Right atrium auricular region (tissue), 2 donors: ENCODE results near the gene SRSF12. TPM values are rescaled to one million over a fixed set of nuclear protein-coding genes. Genes with fewer than 3 reads are reported as not detected.

Source experiments
- DNase-seq: peaks from one replicate; pipeline ENCODE4 v3.0.0-alpha.2; 2019; ENCODE audit warnings: low spot score
- H3K27ac ChIP-seq, 2 donors: fragments of 200-600 bp; sonication (generic); 1 replicate in 1 of 2; 2 replicates in 1 of 2; pipeline ENCODE4 v1.5.1; 2016 to 2019
- H3K27me3 ChIP-seq, 2 donors: fragments of 200-600 bp; sonication (generic); one replicate each; pipeline versions ENCODE4 v1.5.1 to v1.6.0; 2017 to 2019
- H3K36me3 ChIP-seq: fragments of 200-600 bp; sonication (generic); one replicate; pipeline ENCODE4 v1.5.1; 2016
- H3K4me1 ChIP-seq, 2 donors: fragments of 200-600 bp; sonication (generic); one replicate each; pipeline versions ENCODE4 v1.5.1 to v1.6.0; 2017 to 2019
- H3K4me3 ChIP-seq, 2 donors: fragments of 200-600 bp; sonication (generic); 1 replicate in 1 of 2; 2 replicates in 1 of 2; pipeline ENCODE4 v1.5.1; 2017 to 2019; ENCODE audit warnings: mild to moderate bottlenecking in 1 of 2, moderate library complexity in 1 of 2
- H3K9me3 ChIP-seq, 2 donors: fragments of 200-600 bp; sonication (generic); one replicate each; pipeline ENCODE4 v1.5.1; 2019
- total RNA-seq, 2 donors: library from RNA; depleted of rRNA; stranded (reverse); fragments of >200 nt; gene quantifications; one replicate each; pipeline ENCODE4 v1.1.0, GENCODE V29; 2016
- TF ChIP-seq, protein P1 (sequence below), 2 donors: fragments of 200-600 bp; sonication (generic); IDR thresholded peaks; one replicate each; pipeline ENCODE4 v1.5.1; 2019; ENCODE audit warnings: antibody characterized with exemption in 2 of 2

The SRSF12 gene
- total RNA-seq, 2 donors from 2014 or later = 0.75 TPM; not detected in 1

DNA sequence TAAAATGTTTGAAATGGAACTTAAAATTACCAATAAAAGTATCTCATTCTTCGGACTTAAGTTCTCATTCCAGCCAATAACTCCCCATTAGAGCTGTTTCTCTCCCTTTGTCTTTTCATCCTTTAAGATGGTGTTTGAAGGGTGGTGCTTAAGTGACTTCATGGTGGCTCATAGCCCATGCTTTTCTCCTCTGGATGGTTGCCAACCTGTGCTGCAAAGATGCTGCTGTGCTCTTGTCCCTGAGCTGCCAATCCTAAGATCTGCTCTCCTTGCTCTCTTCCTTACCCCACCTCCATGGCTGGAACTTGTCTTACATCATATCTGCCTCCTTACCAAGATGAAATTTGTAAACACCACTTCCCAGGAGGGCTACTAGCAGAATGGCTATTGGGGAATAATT lies 68.9 kb downstream of the SRSF12 start:
- H3K9me3 ChIP-seq = no peaks in the 10 kb centered on the region
- peak; percentile 54 for DNase-seq
- H3K4me3 ChIP-seq = no peak overlapping the region
- peaks cover 0 to 23% of the 10 kb centered on the region in 2 donors for H3K4me1 ChIP-seq
- H3K27me3 ChIP-seq = no peaks in the 10 kb centered on the region
- TF ChIP-seq, protein P1, sequence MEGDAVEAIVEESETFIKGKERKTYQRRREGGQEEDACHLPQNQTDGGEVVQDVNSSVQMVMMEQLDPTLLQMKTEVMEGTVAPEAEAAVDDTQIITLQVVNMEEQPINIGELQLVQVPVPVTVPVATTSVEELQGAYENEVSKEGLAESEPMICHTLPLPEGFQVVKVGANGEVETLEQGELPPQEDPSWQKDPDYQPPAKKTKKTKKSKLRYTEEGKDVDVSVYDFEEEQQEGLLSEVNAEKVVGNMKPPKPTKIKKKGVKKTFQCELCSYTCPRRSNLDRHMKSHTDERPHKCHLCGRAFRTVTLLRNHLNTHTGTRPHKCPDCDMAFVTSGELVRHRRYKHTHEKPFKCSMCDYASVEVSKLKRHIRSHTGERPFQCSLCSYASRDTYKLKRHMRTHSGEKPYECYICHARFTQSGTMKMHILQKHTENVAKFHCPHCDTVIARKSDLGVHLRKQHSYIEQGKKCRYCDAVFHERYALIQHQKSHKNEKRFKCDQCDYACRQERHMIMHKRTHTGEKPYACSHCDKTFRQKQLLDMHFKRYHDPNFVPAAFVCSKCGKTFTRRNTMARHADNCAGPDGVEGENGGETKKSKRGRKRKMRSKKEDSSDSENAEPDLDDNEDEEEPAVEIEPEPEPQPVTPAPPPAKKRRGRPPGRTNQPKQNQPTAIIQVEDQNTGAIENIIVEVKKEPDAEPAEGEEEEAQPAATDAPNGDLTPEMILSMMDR (IDR thresholded peaks at IDR 0.05) = no peak
- no peak overlapping the region for H3K27ac ChIP-seq
- H3K36me3 ChIP-seq = no peaks in the 10 kb centered on the region

DNA sequence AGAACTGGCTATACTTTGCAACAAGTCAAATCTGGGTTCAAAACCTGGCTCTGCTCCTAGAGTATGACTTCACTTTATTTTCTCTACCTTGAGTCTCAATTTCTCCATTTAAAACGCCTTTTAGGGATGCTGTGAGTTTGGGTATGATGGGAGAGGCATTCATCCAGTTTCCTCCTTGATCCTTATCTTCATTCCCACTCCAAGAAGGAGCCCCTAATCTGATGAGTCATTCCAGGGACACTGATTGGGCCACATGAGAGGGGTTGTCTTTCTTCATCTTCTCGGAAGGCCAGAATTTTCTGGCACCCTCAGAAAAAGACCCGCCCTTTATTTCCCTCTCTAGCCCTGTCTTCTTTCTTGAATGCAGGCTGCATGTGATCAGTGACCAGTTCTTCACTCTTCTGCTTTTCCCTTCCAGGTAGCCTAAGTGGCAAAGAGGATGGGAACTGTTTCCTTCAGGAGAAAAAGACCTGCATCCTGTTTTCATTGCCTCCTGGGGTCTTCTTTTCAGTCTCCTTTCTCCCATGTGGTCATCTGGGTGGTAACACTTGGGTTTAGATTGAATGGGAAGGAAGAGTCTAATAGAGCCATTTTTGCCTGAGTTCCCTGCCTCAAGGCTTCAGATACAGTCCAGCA lies 69.5 kb downstream of the SRSF12 start:
- Histone ChIP-seq H3K4me1 (peaks cover 0 to 23% of the 10 kb centered on the region in 2 donors), H3K27ac (no peak overlapping the region), H3K36me3 (no peaks in the 10 kb centered on the region), H3K27me3 (no peaks in the 10 kb centered on the region), H3K9me3 (no peaks in the 10 kb centered on the region), H3K4me3 (no peak overlapping the region)
- DNase-seq = peak; percentile 50
- TF ChIP-seq, protein P1 (IDR thresholded peaks at IDR 0.05) = no peak

DNA sequence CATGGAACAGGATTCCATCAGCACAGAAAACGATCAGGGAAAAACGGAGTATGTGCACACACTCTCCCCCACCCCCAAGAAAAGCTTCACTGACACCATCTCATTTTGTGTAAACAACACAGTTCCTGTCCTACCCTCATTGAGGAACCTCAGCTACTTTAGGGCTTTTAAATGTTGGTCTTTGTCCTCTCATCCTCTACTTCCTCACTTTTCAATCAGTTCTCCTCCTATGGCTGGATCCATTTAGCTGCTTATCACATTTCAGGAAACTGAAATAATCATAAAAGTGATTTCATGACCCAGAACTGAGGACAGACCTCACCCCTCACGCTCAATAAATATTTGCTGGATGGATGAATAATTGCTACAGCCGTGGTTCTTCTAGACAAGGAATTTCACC lies 70.4 kb downstream of the SRSF12 start:
- TF ChIP-seq, protein P1 (IDR thresholded peaks at IDR 0.05) = no peak
- no peaks in the 10 kb centered on the region for H3K36me3 ChIP-seq
- H3K27ac ChIP-seq = no peak overlapping the region
- no peak for DNase-seq
- no peaks in the 10 kb centered on the region for H3K9me3 ChIP-seq
- peaks cover 0 to 23% of the 10 kb centered on the region in 2 donors for H3K4me1 ChIP-seq
- no peaks in the 10 kb centered on the region for H3K27me3 ChIP-seq
- no peak overlapping the region for H3K4me3 ChIP-seq

Other genes starting within 250 kb of the SRSF12 start
- gene RNGTT, start 154.5 kb downstream of the SRSF12 start, total RNA-seq = 10 to 100 TPM in 1 of 2 donors, 1 to 10 TPM in 1; 7.5 to 11.3 TPM
- gene PNRC1, start 37.3 kb downstream of the SRSF12 start, total RNA-seq = 100 to 1,000 TPM; 180 to 201 TPM
- 10 to 100 TPM; 13.3 to 15.5 TPM for gene PM20D2, start 28.0 kb upstream of the SRSF12 start, total RNA-seq
- under 1 TPM in 1 of 2 donors, not detected in 1; 0.24 TPM for gene GABRR1, start 99.3 kb upstream of the SRSF12 start, total RNA-seq
- gene GABRR2, start 197.2 kb upstream of the SRSF12 start, total RNA-seq = under 1 TPM; 0.33 to 0.35 TPM
- gene UBE2J1, start 234.7 kb upstream of the SRSF12 start, total RNA-seq = 10 to 100 TPM; 13.8 to 15.6 TPM